Stimulated activated CD8-positive, alpha-beta memory T cell treated with anti-CD3 and anti-CD28 coated beads, Interleukin-15, amount 100 ng/mL, for 24 hours (primary cell): Measurements from ENCODE around the gene SLC5A12.
"Not testable (repeated sequence)": the region's sequence is repeated elsewhere in the genome, so short reads cannot be mapped to it uniquely, and the experiment has no call there.

ENCODE experiments used
- DNase-seq: peaks from one replicate; pipeline ENCODE4 v3.0.0-alpha.2; 2020; ENCODE audit warnings: low read depth

Gene SLC5A12

DNA sequence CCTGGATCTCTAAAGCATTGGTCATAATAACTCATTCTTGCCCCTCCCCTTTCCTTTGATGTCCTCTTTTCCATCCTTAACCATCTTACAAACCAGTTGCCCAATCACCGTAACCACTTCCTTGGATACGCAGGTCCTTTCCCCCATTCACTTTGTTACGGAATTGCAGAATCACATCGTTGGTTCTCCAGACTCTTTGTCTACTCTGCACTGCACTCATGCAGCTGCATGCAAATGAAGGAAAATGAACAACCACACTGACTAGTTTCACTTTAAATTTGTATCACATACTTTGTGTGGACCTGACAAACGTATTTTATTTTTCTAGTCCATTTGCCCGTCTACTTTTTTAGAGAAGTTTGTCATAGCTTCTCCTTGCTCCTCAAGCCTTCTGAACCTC lies 69.9 kb downstream of the SLC5A12 start:
- no peak for DNase-seq

GRCh38 chr11:26649884-26650283 lies 72.0 kb downstream of the SLC5A12 start:
- no peak for DNase-seq

- DNase-seq = not testable (repeated sequence)
Observed at GRCh38 chr11:26643314-26643713, 78.5 kb downstream of the SLC5A12 start.

- DNase-seq = no peak
Observed at GRCh38 chr11:26632691-26633159, 89.1 kb downstream of the SLC5A12 start.

DNA sequence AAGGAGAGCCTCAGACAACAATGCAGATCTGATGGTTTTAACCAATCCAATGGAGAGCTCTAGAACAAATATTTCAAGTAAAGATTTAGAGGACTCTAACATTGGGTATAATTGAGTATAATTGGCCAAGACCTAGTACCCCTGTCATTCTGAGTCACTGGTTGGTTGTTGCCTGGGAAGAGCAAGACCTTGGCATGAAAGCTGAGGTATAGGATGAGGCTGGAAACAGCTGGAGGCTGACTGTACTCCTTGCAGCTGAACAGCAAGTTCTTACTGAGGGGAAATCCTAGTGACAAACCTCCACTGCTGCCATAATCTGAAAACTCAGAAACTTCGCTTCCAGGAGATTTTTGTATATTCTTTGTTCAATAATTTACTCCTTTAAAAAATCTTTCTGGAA lies 95.5 kb downstream of the SLC5A12 start:
- DNase-seq = no peak

- no peak for DNase-seq
Observed at GRCh38 chr11:26623076-26623659, 98.7 kb downstream of the SLC5A12 start.

- no peak for DNase-seq
Observed at GRCh38 chr11:26622181-26622580, 99.7 kb downstream of the SLC5A12 start.

DNA sequence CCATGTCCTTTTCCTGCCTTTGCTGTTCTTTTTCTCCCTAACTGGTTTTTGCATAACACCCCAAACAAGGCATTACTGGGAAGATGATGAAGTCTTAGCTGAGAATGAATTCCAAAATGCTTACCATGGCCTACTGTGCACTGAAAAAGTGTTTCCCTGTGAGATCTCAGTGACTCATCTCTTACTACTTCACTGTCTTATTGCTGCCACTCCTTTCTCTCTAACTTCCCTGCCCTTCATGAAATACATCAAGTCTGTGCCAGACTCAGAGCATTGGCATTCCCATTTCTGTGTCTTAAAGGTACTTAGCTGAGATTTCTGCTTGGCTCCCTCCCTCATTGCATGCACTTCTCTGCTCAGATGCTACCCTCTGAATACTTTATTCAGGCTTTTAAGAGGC lies 100.7 kb downstream of the SLC5A12 start:
- no peak for DNase-seq

DNA sequence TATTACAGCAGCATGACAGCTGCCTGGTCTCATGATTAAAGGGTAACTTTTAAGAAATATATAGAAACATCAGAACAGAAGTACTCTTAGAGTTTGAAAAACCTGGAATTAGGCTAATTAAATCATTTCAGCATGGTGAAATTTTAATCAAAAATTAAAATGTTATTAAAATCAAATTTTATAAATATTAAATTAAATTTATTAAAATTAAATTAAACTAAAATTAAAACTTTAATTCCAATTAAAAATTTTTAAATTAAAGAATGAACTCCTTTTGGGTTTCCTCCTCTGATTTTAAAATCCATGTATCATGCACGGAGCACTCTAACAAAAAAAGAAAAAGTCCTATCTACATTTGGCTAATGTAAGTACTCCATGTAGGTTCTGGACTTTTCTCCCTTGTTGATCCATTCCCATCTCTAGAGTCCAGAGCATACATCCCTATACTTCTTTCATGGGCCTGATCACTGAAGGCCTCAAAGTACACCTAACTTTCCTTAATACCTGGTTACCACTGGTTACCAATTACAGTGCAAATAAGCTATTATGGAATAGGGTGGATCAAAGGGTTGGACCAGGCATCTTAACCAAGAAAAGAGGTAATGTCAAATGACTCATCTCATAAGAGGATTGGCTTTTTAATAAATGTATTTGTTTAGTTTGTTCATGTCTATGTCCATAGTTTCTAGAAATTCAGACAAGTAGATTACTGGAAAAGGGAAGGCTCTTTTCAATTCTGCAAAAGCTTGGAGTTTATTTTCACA lies 101.4 kb downstream of the SLC5A12 start:
- no peak for DNase-seq

DNA sequence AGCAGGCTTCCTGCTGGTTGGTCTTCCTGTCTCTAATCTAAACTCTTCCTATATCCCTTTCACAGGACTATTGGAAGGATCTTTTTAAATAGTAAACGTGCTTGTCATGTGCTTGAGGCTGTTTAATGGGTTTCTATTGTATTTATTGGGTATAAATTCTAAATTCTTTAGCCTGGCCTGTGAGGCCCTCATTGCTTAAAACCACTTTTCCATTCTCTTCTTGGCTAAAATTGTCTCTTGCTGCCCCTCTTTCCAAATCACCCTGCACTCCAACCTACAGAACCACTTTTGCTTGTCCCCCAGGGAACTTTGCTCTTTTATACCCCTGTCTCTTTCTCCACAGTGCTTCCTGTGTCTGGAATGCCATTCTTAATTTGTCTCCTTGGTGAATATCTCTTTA lies 103.4 kb downstream of the SLC5A12 start:
- no peak for DNase-seq
